Uterus (tissue), 4 donors: Measurements from ENCODE around the gene CKM. TPM values are rescaled to one million over a fixed set of nuclear protein-coding genes. Genes with fewer than 3 reads are reported as not detected.

Experiments used
- DNase-seq, 2 donors: peaks; one replicate each; pipeline ENCODE4 v3.0.0-alpha.2; 2019 to 2020
- H3K27ac ChIP-seq, 2 donors: fragments of 200-600 bp; sonication (generic); 1 replicate in 1 of 2; 2 replicates in 1 of 2; pipeline ENCODE4 v1.5.1; 2016 to 2018
- H3K27me3 ChIP-seq, 2 donors: fragments of 200-600 bp; sonication (generic); one replicate each; pipeline ENCODE4 v1.5.1; 2018 to 2019; ENCODE audit warnings: control low read depth in 1 of 2
- H3K36me3 ChIP-seq, 2 donors: fragments of 200-600 bp; sonication (generic); one replicate each; pipeline ENCODE4 v1.5.1; 2019; ENCODE audit warnings: control low read depth in 1 of 2
- H3K4me1 ChIP-seq, 2 donors: fragments of 200-600 bp; sonication (generic); one replicate each; pipeline ENCODE4 v1.5.1; 2018 to 2019; ENCODE audit warnings: control low read depth in 1 of 2
- H3K4me3 ChIP-seq, 2 donors: fragments of 200-600 bp; sonication (generic); 1 replicate in 1 of 2; 2 replicates in 1 of 2; pipeline ENCODE4 v1.5.1; 2018 to 2019; ENCODE audit warnings: mild to moderate bottlenecking in 1 of 2
- H3K9me3 ChIP-seq, 2 donors: fragments of 200-600 bp; sonication (generic); one replicate each; pipeline ENCODE4 v1.5.1; 2019; ENCODE audit warnings: control low read depth in 1 of 2
- POLR2A ChIP-seq, 2 donors: fragments of 450-650 bp; IDR thresholded peaks; one replicate each; pipeline ENCODE4 v1.6.1; 2016; ENCODE audit warnings: antibody characterized with exemption in 2 of 2, mild to moderate bottlenecking in 1 of 2, moderate library complexity in 1 of 2
- intact Hi-C: fragments of 100-400 bp; cut with DNase I; formaldehyde crosslinking; loops from one replicate; pipeline ENCODE4 v1.15.1; 2023; ENCODE audit warnings: low total_unique reads
- total RNA-seq, 4 donors: library from RNA; depleted of rRNA in 3 of 4; stranded (reverse); fragments of >200 nt in 3 of 4; gene quantifications; one replicate each; pipeline versions ENCODE4 v1.1.0 to v1.2.4, GENCODE V29; 2014 to 2023
- TF ChIP-seq, protein P1 (sequence below), 4 experiments: fragments of 200-600 bp in 2 of 4; fragments of 450-650 bp in 2 of 4; sonication (generic) in 2 of 4; IDR thresholded peaks; one replicate each; pipeline ENCODE4 v1.5.1; 2016 to 2019; ENCODE audit warnings: antibody characterized with exemption in 4 of 4, mild to moderate bottlenecking in 2 of 4, moderate library complexity in 1 of 4
- donor health status: DM: yes; HTN: yes; CAD: no.

The CKM gene
- total RNA-seq, 4 donors from 2014 or later = 1.1 to 2.5 TPM; not detected in 2

DNA sequence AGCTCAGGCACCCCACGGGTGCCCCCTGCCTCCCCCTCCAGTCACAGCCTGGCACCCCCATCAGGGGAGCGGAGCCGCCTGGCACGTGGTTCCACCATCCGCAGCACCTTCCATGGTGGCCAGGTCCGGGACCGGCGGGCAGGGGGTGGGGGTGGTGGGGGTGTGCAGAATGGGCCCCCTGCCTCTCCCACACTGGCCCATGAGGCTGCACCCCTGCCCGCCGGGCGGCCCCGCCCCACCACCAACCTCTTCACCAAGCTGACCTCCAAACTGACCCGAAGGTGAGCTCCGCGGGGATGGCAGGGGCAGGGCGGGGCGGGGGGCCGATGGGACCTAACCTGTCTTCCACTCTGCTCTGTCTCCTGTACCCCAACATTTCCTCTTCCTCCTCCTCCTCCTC, 25.0 kb downstream of the CKM start:
- H3K9me3 ChIP-seq = no peaks in the 10 kb centered on the region
- TF ChIP-seq, protein P1, sequence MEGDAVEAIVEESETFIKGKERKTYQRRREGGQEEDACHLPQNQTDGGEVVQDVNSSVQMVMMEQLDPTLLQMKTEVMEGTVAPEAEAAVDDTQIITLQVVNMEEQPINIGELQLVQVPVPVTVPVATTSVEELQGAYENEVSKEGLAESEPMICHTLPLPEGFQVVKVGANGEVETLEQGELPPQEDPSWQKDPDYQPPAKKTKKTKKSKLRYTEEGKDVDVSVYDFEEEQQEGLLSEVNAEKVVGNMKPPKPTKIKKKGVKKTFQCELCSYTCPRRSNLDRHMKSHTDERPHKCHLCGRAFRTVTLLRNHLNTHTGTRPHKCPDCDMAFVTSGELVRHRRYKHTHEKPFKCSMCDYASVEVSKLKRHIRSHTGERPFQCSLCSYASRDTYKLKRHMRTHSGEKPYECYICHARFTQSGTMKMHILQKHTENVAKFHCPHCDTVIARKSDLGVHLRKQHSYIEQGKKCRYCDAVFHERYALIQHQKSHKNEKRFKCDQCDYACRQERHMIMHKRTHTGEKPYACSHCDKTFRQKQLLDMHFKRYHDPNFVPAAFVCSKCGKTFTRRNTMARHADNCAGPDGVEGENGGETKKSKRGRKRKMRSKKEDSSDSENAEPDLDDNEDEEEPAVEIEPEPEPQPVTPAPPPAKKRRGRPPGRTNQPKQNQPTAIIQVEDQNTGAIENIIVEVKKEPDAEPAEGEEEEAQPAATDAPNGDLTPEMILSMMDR (IDR thresholded peaks at IDR 0.05) = no peak
- TF ChIP-seq POLR2A (IDR thresholded peaks at IDR 0.05) = no peak
- no peak overlapping the region for H3K27ac ChIP-seq
- intact Hi-C loops = no loop called here
- no peak overlapping the region for H3K4me3 ChIP-seq
- no peaks in the 10 kb centered on the region for H3K4me1 ChIP-seq
- no peaks in the 10 kb centered on the region for H3K27me3 ChIP-seq
- no peaks in the 10 kb centered on the region for H3K36me3 ChIP-seq
- no peak for DNase-seq

DNA sequence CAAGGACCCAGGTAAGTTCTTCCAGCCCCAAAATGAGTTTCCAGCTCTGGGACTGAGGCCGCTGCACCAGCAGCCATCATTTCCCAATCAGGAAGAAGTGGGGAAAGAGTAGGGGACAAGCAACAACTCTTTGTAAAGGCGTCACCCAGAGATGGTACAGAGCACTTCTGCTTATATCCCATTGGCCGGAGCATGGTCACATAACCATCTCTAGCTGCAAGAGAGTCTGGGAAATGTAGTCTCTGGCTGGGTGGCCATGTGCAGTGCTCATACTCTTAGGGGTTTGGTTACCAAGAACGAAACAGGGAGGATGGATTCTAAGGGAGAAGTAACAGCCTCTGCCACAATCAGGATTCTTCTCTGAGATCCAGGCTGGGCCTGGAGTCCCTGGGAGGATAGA, 26.3 kb downstream of the CKM start:
- Histone ChIP-seq H3K4me1 (no peaks in the 10 kb centered on the region), H3K4me3 (no peak overlapping the region), H3K27me3 (no peaks in the 10 kb centered on the region), H3K27ac (no peak overlapping the region), H3K9me3 (no peaks in the 10 kb centered on the region), H3K36me3 (no peaks in the 10 kb centered on the region)
- intact Hi-C loops = no loop called here
- TF ChIP-seq, protein P1 (IDR thresholded peaks at IDR 0.05) = no peak
- no peak for TF ChIP-seq POLR2A (IDR thresholded peaks at IDR 0.05)
- DNase-seq = no peak

DNA sequence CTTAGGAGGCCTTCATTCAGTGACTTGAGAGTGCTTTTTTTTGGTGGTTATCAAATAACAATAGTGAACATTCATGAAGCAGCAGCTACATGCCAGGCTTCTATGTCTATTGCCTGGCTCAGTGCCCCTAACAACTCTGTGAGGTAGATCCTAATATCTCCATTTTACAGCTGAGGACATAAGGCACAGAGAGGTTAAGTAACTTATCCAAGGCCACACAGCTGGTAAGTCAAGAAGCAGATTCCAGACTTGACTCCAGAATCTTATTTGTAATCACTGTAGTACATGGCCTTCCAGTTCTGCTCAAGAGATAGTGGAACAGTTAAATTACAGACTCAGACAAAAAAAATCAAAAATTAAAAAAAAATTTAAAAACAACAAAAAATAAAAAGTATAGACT, 26.8 kb downstream of the CKM start:
- intact Hi-C loops = no loop called here
- Histone ChIP-seq H3K27ac (no peak overlapping the region), H3K4me1 (no peaks in the 10 kb centered on the region), H3K4me3 (no peak overlapping the region), H3K36me3 (no peaks in the 10 kb centered on the region), H3K27me3 (no peaks in the 10 kb centered on the region), H3K9me3 (no peaks in the 10 kb centered on the region)
- DNase-seq = no peak
- TF ChIP-seq POLR2A (IDR thresholded peaks at IDR 0.05) = no peak
- TF ChIP-seq, protein P1 (IDR thresholded peaks at IDR 0.05) = no peak

DNA sequence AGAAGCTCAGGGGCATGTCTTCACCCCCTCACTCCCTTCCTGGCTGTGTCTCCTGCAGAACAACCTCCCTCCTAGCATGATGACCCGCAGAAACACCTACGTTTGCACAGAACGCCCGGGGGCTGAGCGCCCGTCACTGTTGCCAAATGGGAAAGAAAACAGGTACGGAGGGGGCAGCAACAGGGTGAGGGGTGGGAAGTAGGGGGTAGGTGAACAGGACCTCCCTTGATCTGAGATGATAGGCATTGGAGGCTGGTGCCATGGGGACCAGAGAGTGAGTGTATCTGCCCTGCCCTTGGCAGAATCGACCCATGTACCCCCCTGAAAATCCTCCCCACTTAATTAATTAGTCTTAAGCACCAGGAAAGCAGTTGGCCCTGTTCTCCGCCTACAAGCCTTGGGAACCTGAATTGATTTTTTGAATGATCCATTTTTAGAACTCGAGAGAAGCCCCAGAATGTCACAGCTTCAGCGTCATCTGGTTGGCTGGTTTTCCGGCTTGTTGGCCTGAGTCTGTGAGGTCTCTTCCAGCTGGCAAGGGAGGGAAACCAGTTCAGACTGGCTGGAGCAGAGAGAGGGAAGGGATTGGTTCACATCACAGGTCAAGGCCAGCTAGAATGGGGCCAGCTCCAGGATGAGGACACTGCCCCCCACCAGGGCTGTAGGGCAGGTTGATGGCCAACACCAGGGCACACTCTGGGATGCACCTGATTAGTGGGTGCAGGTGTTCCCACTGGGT, 28.2 kb downstream of the CKM start:
- Histone ChIP-seq H3K27me3 (no peaks in the 10 kb centered on the region), H3K27ac (no peak overlapping the region), H3K9me3 (no peaks in the 10 kb centered on the region), H3K4me1 (no peaks in the 10 kb centered on the region), H3K36me3 (no peaks in the 10 kb centered on the region), H3K4me3 (no peak overlapping the region)
- DNase-seq = no peak
- intact Hi-C loops = no loop called here
- TF ChIP-seq POLR2A (IDR thresholded peaks at IDR 0.05) = no peak
- TF ChIP-seq, protein P1 (IDR thresholded peaks at IDR 0.05) = no peak

DNA sequence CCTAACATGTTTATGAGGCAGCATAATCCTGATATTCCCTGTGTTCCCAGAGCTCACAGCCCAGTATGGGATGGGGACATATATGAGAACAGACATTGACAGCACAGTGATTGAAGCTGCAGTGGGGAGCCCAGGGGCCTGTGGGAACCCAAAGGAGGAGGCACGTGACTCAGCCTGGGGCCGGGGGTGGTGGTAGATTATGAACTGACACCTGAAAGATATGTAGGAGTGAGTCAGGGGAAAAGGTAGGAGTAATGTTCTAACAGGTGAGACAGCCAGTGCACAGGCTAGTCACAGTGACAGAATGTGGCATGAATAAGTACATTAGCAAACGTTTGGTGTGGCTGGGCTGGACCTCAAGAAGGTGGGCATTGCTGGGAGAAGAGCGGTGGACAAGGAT, 29.0 kb downstream of the CKM start:
- intact Hi-C loops = no loop called here
- H3K4me1 ChIP-seq = no peaks in the 10 kb centered on the region
- no peaks in the 10 kb centered on the region for H3K36me3 ChIP-seq
- TF ChIP-seq POLR2A (IDR thresholded peaks at IDR 0.05) = no peak
- TF ChIP-seq, protein P1 (IDR thresholded peaks at IDR 0.05) = no peak
- H3K4me3 ChIP-seq = no peak overlapping the region
- H3K27ac ChIP-seq = no peak overlapping the region
- no peaks in the 10 kb centered on the region for H3K9me3 ChIP-seq
- no peaks in the 10 kb centered on the region for H3K27me3 ChIP-seq
- no peak for DNase-seq
